ENCODE data around the gene AGTR1.

DNA sequence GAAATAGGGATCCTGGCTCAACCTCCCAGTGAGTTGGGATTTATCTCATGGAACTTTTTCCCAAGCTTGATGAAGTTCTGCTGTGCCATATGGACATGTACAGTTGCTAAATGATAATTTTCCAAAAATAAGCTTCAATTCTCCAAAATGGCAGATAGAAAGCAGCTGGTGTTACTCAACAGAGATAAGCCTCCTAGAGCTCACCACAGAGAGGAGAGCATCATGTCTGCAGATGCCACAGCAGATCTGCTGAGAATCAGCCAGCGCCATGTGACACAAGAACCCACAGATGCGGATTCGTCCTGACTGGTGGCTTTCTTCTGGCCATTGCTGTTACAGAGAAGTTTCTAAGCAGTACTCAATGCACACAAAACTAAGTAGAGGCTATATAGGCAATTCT lies 50.6 kb downstream of the AGTR1 start:
- TF ChIP-seq, protein P1, sequence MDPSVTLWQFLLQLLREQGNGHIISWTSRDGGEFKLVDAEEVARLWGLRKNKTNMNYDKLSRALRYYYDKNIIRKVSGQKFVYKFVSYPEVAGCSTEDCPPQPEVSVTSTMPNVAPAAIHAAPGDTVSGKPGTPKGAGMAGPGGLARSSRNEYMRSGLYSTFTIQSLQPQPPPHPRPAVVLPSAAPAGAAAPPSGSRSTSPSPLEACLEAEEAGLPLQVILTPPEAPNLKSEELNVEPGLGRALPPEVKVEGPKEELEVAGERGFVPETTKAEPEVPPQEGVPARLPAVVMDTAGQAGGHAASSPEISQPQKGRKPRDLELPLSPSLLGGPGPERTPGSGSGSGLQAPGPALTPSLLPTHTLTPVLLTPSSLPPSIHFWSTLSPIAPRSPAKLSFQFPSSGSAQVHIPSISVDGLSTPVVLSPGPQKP (IDR thresholded peaks at IDR 0.05; ENCODE audit: low read depth, low read length) = no peak
- TF ChIP-seq SP1 (IDR thresholded peaks at IDR 0.05; ENCODE audit: low read depth, low read length) (no peak), POLR2AphosphoS5 (IDR thresholded peaks at IDR 0.05; ENCODE audit: low read length) (no peak), TAF1 (IDR thresholded peaks at IDR 0.05; ENCODE audit: borderline replicate concordance, low read depth, low read length) (no peak), NFYB (IDR thresholded peaks at IDR 0.05; ENCODE audit: insufficient read depth, low read depth, low read length) (no peak), CBFB (IDR thresholded peaks at IDR 0.05; ENCODE audit: low read depth) (no peak), ESRRA (IDR thresholded peaks at IDR 0.05; ENCODE audit: low read length) (no peak)
- TF ChIP-seq, protein P2, sequence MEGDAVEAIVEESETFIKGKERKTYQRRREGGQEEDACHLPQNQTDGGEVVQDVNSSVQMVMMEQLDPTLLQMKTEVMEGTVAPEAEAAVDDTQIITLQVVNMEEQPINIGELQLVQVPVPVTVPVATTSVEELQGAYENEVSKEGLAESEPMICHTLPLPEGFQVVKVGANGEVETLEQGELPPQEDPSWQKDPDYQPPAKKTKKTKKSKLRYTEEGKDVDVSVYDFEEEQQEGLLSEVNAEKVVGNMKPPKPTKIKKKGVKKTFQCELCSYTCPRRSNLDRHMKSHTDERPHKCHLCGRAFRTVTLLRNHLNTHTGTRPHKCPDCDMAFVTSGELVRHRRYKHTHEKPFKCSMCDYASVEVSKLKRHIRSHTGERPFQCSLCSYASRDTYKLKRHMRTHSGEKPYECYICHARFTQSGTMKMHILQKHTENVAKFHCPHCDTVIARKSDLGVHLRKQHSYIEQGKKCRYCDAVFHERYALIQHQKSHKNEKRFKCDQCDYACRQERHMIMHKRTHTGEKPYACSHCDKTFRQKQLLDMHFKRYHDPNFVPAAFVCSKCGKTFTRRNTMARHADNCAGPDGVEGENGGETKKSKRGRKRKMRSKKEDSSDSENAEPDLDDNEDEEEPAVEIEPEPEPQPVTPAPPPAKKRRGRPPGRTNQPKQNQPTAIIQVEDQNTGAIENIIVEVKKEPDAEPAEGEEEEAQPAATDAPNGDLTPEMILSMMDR (IDR thresholded peaks at IDR 0.05 in 2 of 3, conservative IDR thresholded peaks at IDR 0.05 in 1 of 3; ENCODE audit: control insufficient read depth in 2 of 3, extremely low read depth in 1 of 3, insufficient read depth in 1 of 3, low read depth in 3 of 3, low read length in 3 of 3) = no peak
- TF ChIP-seq, protein P3, sequence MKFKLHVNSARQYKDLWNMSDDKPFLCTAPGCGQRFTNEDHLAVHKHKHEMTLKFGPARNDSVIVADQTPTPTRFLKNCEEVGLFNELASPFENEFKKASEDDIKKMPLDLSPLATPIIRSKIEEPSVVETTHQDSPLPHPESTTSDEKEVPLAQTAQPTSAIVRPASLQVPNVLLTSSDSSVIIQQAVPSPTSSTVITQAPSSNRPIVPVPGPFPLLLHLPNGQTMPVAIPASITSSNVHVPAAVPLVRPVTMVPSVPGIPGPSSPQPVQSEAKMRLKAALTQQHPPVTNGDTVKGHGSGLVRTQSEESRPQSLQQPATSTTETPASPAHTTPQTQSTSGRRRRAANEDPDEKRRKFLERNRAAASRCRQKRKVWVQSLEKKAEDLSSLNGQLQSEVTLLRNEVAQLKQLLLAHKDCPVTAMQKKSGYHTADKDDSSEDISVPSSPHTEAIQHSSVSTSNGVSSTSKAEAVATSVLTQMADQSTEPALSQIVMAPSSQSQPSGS (IDR thresholded peaks at IDR 0.05; ENCODE audit: low read length) = no peak
- TF ChIP-seq, protein P4, sequence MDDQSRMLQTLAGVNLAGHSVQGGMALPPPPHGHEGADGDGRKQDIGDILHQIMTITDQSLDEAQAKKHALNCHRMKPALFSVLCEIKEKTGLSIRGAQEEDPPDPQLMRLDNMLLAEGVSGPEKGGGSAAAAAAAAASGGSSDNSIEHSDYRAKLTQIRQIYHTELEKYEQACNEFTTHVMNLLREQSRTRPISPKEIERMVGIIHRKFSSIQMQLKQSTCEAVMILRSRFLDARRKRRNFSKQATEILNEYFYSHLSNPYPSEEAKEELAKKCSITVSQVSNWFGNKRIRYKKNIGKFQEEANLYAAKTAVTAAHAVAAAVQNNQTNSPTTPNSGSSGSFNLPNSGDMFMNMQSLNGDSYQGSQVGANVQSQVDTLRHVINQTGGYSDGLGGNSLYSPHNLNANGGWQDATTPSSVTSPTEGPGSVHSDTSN (IDR thresholded peaks at IDR 0.05; ENCODE audit: insufficient replicate concordance, low read depth, low read length) = no peak
- TF ChIP-seq, protein P5, sequence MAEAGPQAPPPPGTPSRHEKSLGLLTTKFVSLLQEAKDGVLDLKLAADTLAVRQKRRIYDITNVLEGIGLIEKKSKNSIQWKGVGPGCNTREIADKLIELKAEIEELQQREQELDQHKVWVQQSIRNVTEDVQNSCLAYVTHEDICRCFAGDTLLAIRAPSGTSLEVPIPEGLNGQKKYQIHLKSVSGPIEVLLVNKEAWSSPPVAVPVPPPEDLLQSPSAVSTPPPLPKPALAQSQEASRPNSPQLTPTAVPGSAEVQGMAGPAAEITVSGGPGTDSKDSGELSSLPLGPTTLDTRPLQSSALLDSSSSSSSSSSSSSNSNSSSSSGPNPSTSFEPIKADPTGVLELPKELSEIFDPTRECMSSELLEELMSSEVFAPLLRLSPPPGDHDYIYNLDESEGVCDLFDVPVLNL (IDR thresholded peaks at IDR 0.05; ENCODE audit: low read depth, low read length) = no peak
- TF ChIP-seq, protein P6, sequence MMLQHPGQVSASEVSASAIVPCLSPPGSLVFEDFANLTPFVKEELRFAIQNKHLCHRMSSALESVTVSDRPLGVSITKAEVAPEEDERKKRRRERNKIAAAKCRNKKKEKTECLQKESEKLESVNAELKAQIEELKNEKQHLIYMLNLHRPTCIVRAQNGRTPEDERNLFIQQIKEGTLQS (IDR thresholded peaks at IDR 0.05; ENCODE audit: borderline replicate concordance, extremely low read depth, low read depth, low read length) = no peak
- TF ChIP-seq, protein P7, sequence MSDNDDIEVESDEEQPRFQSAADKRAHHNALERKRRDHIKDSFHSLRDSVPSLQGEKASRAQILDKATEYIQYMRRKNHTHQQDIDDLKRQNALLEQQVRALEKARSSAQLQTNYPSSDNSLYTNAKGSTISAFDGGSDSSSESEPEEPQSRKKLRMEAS (IDR thresholded peaks at IDR 0.05; ENCODE audit: low read depth, low read length) = no peak
